ENCODE results near the gene FXN. TPM values are rescaled to one million over a fixed set of nuclear protein-coding genes. Genes with fewer than 3 reads are reported as not detected.
"Not testable (repeated sequence)": the region's sequence is repeated elsewhere in the genome, so short reads cannot be mapped to it uniquely, and the experiment has no call there.

FXN gene
- total RNA-seq, 4 donors from 2014 or later = 4.0 to 7.2 (median 5.5) TPM

DNA sequence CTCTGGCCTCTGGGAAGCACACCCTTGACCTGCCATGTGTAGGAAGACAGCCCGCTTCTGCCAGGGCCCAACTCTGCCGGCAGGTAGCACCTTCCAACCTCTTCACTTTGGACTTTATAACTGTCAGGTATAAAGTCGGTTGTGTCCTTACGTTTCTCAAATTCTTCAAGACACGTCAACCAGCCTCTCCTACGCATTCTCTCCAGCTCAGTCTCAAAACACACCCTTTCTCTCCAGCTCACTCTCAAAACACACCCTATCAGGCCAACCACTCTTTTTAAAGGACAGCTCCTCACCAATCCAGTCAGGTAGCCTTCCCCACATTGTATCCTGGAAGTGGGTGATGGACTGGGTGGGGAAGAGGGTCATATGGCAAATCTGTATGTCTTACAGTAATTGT is 13.5 kb downstream of the FXN start:
- ATAC-seq (ENCODE audit: low FRiP score) (peak; percentile 58), DNase-seq (ENCODE audit: low spot score) (no peak)
- TF ChIP-seq, protein P1, sequence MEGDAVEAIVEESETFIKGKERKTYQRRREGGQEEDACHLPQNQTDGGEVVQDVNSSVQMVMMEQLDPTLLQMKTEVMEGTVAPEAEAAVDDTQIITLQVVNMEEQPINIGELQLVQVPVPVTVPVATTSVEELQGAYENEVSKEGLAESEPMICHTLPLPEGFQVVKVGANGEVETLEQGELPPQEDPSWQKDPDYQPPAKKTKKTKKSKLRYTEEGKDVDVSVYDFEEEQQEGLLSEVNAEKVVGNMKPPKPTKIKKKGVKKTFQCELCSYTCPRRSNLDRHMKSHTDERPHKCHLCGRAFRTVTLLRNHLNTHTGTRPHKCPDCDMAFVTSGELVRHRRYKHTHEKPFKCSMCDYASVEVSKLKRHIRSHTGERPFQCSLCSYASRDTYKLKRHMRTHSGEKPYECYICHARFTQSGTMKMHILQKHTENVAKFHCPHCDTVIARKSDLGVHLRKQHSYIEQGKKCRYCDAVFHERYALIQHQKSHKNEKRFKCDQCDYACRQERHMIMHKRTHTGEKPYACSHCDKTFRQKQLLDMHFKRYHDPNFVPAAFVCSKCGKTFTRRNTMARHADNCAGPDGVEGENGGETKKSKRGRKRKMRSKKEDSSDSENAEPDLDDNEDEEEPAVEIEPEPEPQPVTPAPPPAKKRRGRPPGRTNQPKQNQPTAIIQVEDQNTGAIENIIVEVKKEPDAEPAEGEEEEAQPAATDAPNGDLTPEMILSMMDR (IDR thresholded peaks at IDR 0.05) = no peak

DNA sequence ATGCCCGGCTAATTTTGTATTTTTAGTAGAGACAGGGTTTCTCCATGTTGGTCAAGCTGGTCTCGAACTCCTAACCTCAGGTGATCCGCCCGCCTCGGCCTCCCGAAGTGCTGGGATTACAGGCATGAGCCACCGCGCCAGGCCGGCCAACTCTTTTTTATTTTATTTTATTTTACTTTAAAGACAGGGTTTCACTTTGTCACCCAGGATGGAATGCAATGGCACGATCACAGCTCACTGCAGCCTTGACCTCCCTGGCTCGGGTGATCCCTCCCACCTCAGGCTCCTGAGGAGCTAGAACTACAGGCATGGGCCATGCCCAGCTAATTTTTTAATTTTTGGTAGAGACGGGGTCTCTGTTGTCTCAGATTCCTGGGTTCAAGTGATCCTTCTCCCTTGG is 15.4 kb downstream of the FXN start:
- not testable (repeated sequence) for ATAC-seq (ENCODE audit: low FRiP score); DNase-seq (ENCODE audit: low spot score)

DNA sequence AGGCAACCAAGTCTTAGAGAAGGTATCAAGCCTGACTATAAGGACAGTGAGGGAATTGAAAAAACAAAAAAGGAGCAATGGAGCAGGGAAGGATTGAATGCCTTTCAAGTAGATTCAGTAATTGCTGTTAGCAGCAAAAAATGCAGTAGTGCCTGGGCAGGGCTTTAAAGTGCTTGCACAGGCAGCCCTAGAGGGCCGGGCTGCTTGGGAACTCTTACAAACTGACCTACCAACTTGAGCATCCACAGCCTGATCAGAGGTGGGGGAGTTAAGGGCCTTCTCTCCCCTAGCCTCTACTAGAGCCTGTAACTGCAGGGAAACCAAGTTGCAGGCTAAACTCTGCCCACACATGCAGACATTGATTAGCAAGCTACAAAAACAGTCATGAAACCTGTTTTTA is 19.4 kb downstream of the FXN start:
- no peak for DNase-seq (ENCODE audit: low spot score)
- no peak for ATAC-seq (ENCODE audit: low FRiP score)
- TF ChIP-seq, protein P1 (IDR thresholded peaks at IDR 0.05) = no peak

DNA sequence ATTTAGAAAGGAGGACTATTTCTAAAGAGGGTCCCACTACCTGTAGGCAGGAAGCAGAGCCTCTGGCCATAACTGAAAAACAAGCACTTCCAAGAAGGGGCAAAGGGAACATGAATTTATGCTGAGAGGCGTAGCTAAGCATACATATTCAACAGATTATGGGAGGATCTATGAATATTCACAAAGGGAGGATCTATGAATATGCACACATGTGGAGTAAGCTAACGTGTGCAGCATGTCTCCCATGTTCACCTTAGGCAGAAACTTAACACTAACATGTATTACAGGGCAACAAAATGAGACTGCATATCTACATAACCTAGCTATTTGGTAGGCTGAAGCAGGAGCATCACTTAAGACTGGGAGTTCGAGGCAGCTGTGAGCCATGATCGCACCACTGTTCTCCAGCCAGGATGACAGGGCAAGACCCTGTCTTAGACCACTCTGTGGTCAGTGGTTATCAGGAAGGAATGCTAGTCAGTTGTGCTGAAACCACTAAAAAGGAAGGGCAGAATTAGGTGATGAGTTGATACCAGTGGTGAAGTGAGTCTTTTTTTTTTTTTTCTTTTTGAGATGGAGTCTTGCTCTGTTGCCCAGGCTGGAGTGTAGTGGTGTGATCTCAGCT is 20.8 kb downstream of the FXN start:
- no peak for DNase-seq (ENCODE audit: low spot score)
- TF ChIP-seq, protein P1 (IDR thresholded peaks at IDR 0.05) = no peak
- no peak for ATAC-seq (ENCODE audit: low FRiP score)

DNA sequence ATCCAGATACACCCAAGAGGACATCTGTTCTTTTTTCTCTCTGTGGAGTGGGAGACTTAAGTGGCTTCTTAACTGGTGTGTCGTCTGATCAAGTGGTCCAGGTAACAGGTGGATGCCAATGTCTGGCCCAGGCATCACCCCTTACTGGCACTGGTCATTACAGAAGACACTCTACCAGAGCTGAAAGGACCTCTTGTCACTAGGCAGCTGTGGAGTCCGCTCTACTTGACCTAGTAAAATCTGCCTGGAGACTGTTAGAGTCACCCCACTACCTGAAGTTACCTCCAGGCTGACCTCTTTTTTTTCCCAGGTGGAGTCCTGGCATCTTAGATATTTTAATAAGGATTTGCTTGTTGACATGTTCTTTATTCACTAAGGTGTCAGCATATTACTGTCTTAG is 22.5 kb downstream of the FXN start:
- no peak for ATAC-seq (ENCODE audit: low FRiP score)
- TF ChIP-seq, protein P1 (IDR thresholded peaks at IDR 0.05) = no peak

DNA sequence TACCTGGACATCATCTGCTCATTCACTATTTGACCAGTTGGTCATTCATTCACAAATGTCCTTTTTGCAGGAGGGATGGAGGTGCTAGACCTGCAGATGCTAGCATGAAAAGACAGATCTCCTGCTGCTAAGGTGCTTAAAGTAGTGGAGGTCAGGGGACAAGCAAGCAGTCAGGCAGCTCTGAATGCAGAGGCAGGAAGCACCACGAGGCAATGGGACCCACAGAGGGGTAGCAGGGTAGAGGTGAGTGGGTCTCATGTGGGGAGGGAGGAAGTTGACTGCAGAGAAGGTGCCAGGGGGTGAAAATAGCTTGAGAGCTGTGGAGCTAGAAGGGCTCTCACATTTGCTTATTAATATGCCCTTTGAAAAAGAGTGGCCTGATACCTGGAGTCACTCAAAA is 25.2 kb downstream of the FXN start:
- no peak for DNase-seq (ENCODE audit: low spot score)
- ATAC-seq (ENCODE audit: low FRiP score) = no peak
- TF ChIP-seq, protein P1 (IDR thresholded peaks at IDR 0.05) = no peak

More for the DNA sequence above, 22.5 kb downstream of the FXN start:
- no peak for DNase-seq (ENCODE audit: low spot score)

DNA sequence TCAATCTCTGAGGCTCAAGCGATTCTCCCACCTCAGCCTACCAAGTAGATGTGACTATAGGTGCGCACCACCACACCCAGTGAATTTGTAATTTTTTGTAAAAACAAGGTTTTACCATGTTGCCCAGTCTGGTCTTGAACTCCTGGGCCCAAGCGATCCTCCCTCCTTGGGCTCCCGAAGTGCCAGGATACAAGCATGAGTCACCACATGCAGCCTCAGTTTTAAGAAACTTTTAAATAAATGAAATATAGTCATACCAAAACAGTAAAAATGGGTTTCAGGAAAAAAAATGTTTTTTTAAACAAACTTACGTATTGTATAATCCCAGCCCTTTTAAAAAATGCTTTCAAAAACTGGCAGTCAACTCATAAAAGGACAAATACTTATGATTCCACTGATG is 26.6 kb downstream of the FXN start:
- no peak for DNase-seq (ENCODE audit: low spot score)

More for the DNA sequence above, 26.6 kb downstream of the FXN start:
- no peak for ATAC-seq (ENCODE audit: low FRiP score)
- TF ChIP-seq, protein P1 (IDR thresholded peaks at IDR 0.05) = no peak
